ENCODE results near the gene MAPK8.

DNA sequence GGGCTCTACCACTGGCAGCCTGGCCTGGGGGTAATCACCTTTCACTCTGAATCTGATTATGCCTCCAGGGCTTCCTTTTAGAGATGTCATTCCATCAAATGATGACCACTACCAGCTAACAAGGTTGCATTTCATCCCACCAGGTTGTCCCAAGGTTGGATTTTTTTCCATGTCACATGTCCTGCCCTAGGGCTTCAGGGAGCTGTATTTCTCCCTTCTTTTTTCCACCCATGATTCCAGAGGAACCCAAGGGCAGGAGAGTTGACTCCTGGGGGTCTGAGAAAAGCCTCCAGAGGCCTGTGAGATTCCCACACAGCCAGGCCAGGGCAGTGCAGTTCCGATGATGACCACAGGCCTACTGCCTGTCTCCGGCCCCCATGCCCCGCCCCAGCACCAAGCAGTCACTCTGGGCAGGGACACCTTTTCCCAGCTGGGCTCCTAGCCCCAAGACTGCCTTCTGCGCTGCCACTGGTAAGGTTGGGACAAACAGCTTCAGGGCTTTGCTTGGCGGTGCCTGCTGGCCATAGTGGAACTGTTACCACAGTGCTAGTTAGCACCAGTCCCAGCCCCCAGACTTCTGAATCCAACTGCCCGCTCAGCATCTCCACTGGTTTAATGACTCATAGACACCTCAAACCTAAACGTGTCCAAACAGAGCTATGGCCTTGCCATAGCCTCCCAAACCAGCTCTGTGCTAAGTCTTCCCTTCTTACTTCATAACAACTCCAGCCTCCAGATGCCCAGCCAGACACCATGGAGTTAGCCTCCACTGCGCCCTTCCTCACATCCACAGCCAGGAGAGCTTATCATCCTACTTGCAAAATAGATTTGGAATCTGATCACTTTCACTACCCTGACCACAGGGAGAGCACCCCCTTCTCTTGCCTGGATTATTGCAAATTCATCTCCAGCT, 164.7 kb downstream of the MAPK8 start:
- TF ChIP-seq EP300 (IDR thresholded peaks at IDR 0.05; ENCODE audit: borderline replicate concordance) (no peak), REST (IDR thresholded peaks at IDR 0.05; ENCODE audit: low read depth) (no peak), MAX (IDR thresholded peaks at IDR 0.05) (no peak), TAF1 (IDR thresholded peaks at IDR 0.05; ENCODE audit: low read depth) (no peak), CEBPB (IDR thresholded peaks at IDR 0.05) (no peak), NFIC (IDR thresholded peaks at IDR 0.05) (no peak), YY1 (IDR thresholded peaks at IDR 0.05; ENCODE audit: low read depth) (no peak), TEAD4 (IDR thresholded peaks at IDR 0.05) (no peak), RAD21 (IDR thresholded peaks at IDR 0.05; ENCODE audit: low read depth) (no peak), TCF12 (IDR thresholded peaks at IDR 0.05; ENCODE audit: low read depth) (no peak), ZBTB7A (IDR thresholded peaks at IDR 0.05; ENCODE audit: low read depth) (no peak), EGR1 (IDR thresholded peaks at IDR 0.05) (no peak)
- TF ChIP-seq, protein P1, sequence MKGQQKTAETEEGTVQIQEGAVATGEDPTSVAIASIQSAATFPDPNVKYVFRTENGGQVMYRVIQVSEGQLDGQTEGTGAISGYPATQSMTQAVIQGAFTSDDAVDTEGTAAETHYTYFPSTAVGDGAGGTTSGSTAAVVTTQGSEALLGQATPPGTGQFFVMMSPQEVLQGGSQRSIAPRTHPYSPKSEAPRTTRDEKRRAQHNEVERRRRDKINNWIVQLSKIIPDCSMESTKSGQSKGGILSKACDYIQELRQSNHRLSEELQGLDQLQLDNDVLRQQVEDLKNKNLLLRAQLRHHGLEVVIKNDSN (IDR thresholded peaks at IDR 0.05) = no peak

All from Ishikawa (cell line).